ENCODE data around the gene MINK1.

GRCh38 chr17:4802228-4802627 lies 30.9 kb upstream of the MINK1 start, which contains the start of gene C17orf114:
- TF ChIP-seq, protein P1, sequence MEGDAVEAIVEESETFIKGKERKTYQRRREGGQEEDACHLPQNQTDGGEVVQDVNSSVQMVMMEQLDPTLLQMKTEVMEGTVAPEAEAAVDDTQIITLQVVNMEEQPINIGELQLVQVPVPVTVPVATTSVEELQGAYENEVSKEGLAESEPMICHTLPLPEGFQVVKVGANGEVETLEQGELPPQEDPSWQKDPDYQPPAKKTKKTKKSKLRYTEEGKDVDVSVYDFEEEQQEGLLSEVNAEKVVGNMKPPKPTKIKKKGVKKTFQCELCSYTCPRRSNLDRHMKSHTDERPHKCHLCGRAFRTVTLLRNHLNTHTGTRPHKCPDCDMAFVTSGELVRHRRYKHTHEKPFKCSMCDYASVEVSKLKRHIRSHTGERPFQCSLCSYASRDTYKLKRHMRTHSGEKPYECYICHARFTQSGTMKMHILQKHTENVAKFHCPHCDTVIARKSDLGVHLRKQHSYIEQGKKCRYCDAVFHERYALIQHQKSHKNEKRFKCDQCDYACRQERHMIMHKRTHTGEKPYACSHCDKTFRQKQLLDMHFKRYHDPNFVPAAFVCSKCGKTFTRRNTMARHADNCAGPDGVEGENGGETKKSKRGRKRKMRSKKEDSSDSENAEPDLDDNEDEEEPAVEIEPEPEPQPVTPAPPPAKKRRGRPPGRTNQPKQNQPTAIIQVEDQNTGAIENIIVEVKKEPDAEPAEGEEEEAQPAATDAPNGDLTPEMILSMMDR (IDR thresholded peaks at IDR 0.05) = no peak
- TF ChIP-seq POLR2A (IDR thresholded peaks at IDR 0.05) = no peak
- no peak for TF ChIP-seq POLR2AphosphoS5 (IDR thresholded peaks at IDR 0.05)
- TF ChIP-seq EP300 (IDR thresholded peaks at IDR 0.05; ENCODE audit: low read depth) = no peak

Data from transverse colon (tissue), 4 donors.